Right atrium auricular region (tissue), 2 donors: ENCODE measurements around the gene GTF2A1. TPM values are rescaled to one million over a fixed set of nuclear protein-coding genes. Genes with fewer than 3 reads are reported as not detected.
"Not testable (repeated sequence)": the region's sequence is repeated elsewhere in the genome, so short reads cannot be mapped to it uniquely, and the experiment has no call there.

Experiments
- DNase-seq: peaks from one replicate; pipeline ENCODE4 v3.0.0-alpha.2; 2019; ENCODE audit warnings: low spot score
- H3K27ac ChIP-seq, 2 donors: fragments of 200-600 bp; sonication (generic); 1 replicate in 1 of 2; 2 replicates in 1 of 2; pipeline ENCODE4 v1.5.1; 2016 to 2019
- H3K27me3 ChIP-seq, 2 donors: fragments of 200-600 bp; sonication (generic); one replicate each; pipeline versions ENCODE4 v1.5.1 to v1.6.0; 2017 to 2019
- H3K36me3 ChIP-seq: fragments of 200-600 bp; sonication (generic); one replicate; pipeline ENCODE4 v1.5.1; 2016
- H3K4me1 ChIP-seq, 2 donors: fragments of 200-600 bp; sonication (generic); one replicate each; pipeline versions ENCODE4 v1.5.1 to v1.6.0; 2017 to 2019
- H3K4me3 ChIP-seq, 2 donors: fragments of 200-600 bp; sonication (generic); 1 replicate in 1 of 2; 2 replicates in 1 of 2; pipeline ENCODE4 v1.5.1; 2017 to 2019; ENCODE audit warnings: mild to moderate bottlenecking in 1 of 2, moderate library complexity in 1 of 2
- H3K9me3 ChIP-seq, 2 donors: fragments of 200-600 bp; sonication (generic); one replicate each; pipeline ENCODE4 v1.5.1; 2019
- total RNA-seq, 2 donors: library from RNA; depleted of rRNA; stranded (reverse); fragments of >200 nt; gene quantifications; one replicate each; pipeline ENCODE4 v1.1.0, GENCODE V29; 2016
- TF ChIP-seq, protein P1 (sequence below), 2 donors: fragments of 200-600 bp; sonication (generic); IDR thresholded peaks; one replicate each; pipeline ENCODE4 v1.5.1; 2019; ENCODE audit warnings: antibody characterized with exemption in 2 of 2

GTF2A1 gene
- total RNA-seq, 2 donors from 2014 or later = 14.6 to 17.1 TPM

GRCh38 chr14:81236138-81236537, 15.4 kb upstream of the GTF2A1 start:
- no peak overlapping the region for H3K4me3 ChIP-seq
- no peaks in the 10 kb centered on the region for H3K9me3 ChIP-seq
- no peaks in the 10 kb centered on the region for H3K4me1 ChIP-seq
- TF ChIP-seq, protein P1, sequence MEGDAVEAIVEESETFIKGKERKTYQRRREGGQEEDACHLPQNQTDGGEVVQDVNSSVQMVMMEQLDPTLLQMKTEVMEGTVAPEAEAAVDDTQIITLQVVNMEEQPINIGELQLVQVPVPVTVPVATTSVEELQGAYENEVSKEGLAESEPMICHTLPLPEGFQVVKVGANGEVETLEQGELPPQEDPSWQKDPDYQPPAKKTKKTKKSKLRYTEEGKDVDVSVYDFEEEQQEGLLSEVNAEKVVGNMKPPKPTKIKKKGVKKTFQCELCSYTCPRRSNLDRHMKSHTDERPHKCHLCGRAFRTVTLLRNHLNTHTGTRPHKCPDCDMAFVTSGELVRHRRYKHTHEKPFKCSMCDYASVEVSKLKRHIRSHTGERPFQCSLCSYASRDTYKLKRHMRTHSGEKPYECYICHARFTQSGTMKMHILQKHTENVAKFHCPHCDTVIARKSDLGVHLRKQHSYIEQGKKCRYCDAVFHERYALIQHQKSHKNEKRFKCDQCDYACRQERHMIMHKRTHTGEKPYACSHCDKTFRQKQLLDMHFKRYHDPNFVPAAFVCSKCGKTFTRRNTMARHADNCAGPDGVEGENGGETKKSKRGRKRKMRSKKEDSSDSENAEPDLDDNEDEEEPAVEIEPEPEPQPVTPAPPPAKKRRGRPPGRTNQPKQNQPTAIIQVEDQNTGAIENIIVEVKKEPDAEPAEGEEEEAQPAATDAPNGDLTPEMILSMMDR (IDR thresholded peaks at IDR 0.05) = no peak
- H3K36me3 ChIP-seq = no peaks in the 10 kb centered on the region
- H3K27me3 ChIP-seq = no peaks in the 10 kb centered on the region
- H3K27ac ChIP-seq = no peak overlapping the region
- no peak for DNase-seq

GRCh38 chr14:81235096-81235495, 14.3 kb upstream of the GTF2A1 start:
- Histone ChIP-seq H3K27me3 (no peaks in the 10 kb centered on the region), H3K36me3 (no peaks in the 10 kb centered on the region), H3K4me1 (no peaks in the 10 kb centered on the region), H3K27ac (no peak overlapping the region), H3K9me3 (no peaks in the 10 kb centered on the region), H3K4me3 (no peak overlapping the region)
- DNase-seq = no peak
- TF ChIP-seq, protein P1 (IDR thresholded peaks at IDR 0.05) = no peak

GRCh38 chr14:81234278-81234677, 13.5 kb upstream of the GTF2A1 start:
- H3K9me3 ChIP-seq = no peaks in the 10 kb centered on the region
- DNase-seq = no peak
- no peaks in the 10 kb centered on the region for H3K4me1 ChIP-seq
- no peak overlapping the region for H3K4me3 ChIP-seq
- no peaks in the 10 kb centered on the region for H3K36me3 ChIP-seq
- H3K27ac ChIP-seq = no peak overlapping the region
- H3K27me3 ChIP-seq = no peaks in the 10 kb centered on the region
- TF ChIP-seq, protein P1 (IDR thresholded peaks at IDR 0.05) = no peak

- H3K36me3 ChIP-seq = no peaks in the 10 kb centered on the region
- DNase-seq = no peak
- H3K27ac ChIP-seq = no peak overlapping the region
- H3K9me3 ChIP-seq = no peaks in the 10 kb centered on the region
- no peaks in the 10 kb centered on the region for H3K27me3 ChIP-seq
- no peaks in the 10 kb centered on the region for H3K4me1 ChIP-seq
- no peak overlapping the region for H3K4me3 ChIP-seq
- TF ChIP-seq, protein P1 (IDR thresholded peaks at IDR 0.05) = no peak
Observed at GRCh38 chr14:81233615-81234014, 12.9 kb upstream of the GTF2A1 start.

DNA sequence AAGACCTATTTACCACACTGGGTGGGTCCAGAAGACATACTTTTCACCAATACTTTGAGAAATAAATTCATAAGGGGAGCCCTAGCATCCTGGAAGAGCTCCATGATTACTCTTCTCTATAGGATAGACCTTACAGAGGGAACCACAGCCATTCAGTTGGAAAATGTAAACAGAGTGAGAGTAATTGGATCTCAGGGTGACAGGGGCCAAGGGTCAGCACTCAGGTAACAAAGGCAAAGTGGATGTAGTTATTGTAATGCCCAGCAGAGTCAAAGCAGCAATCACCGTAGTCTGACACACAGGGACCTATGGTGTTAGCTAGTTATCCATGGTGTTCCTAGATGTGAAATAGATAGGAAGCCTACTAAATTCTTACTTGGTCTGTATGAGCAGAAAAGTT, 10.8 kb upstream of the GTF2A1 start:
- Histone ChIP-seq H3K4me3 (no peak overlapping the region), H3K27me3 (no peaks in the 10 kb centered on the region), H3K27ac (no peak overlapping the region), H3K4me1 (no peaks in the 10 kb centered on the region), H3K36me3 (no peaks in the 10 kb centered on the region), H3K9me3 (no peaks in the 10 kb centered on the region)
- TF ChIP-seq, protein P1 (IDR thresholded peaks at IDR 0.05) = no peak
- DNase-seq = no peak

DNA sequence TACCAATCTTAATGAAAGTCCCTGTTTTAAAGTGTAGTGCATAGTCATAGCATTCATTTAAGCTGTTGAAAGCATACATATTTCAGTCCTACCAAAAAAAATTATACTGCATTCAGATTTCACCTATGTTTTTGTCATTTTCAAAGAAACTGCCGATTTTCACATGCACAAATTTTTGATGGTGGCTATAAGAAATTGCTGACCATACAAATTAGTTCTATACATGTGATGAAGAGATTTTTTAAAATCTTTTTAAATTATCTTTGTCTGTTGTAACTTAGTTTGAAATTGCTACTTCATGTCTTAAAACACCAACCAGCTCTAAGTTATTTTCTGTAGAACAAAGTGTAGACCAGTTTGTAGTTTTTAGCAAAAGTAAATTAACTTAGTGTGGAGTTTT, 3.5 kb upstream of the GTF2A1 start:
- H3K27me3 ChIP-seq = no peaks in the 10 kb centered on the region
- no peak overlapping the region for H3K27ac ChIP-seq
- H3K4me1 ChIP-seq = peaks cover 0 to 6% of the 10 kb centered on the region in 2 donors
- H3K4me3 ChIP-seq = no peak overlapping the region
- no peak for DNase-seq
- H3K36me3 ChIP-seq = no peaks in the 10 kb centered on the region
- no peaks in the 10 kb centered on the region for H3K9me3 ChIP-seq
- TF ChIP-seq, protein P1 (IDR thresholded peaks at IDR 0.05) = no peak

DNA sequence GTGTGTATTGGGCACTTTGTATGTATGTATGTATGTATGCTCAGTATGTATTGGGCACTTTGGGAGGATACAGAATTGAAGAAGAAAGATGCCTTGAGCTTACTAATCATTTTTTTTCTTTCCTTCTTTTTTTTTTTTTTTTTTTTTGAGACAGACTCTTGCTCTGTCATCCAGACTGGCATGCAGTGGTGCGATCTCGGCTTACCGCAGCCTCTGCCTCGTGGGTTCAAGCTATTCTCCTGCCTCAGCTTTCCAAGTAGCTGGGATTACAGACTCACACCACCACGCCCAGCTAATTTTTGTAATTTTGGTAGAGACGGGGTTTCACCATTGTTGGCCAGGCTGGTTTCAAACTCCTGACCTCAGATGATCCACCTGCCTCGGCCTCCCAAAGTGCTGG, 3.0 kb upstream of the GTF2A1 start:
- H3K36me3 ChIP-seq, H3K27ac ChIP-seq, H3K4me3 ChIP-seq, H3K27me3 ChIP-seq, DNase-seq, H3K4me1 ChIP-seq, H3K9me3 ChIP-seq: not testable (repeated sequence)
